ENCODE measurements around the gene HTR2A. TPM values are rescaled to one million over a fixed set of nuclear protein-coding genes. Genes with fewer than 3 reads are reported as not detected.

Gene HTR2A
- total RNA-seq, 1 experiment from 2014 or later: not detected

- Mint-ChIP-seq H3K36me3 (no peaks in the 10 kb centered on the region), H3K4me1 (peaks cover 5% of the 10 kb centered on the region; the same call in 1 of the 2 replicates), H3K4me3 (no peak overlapping the region), H3K27ac (no peak overlapping the region), H3K9me3 (no peaks in the 10 kb centered on the region), H3K27me3 (ENCODE audit: low read depth) (no peaks in the 10 kb centered on the region)
- no peak for ATAC-seq
- no peak for DNase-seq (ENCODE audit: low spot score)
- ChIA-PET POLR2A (no interaction called here), CTCF (no interaction called here)
- TF ChIP-seq IRF2 (CRISPR knock-in tag; IDR thresholded peaks at IDR 0.05; ENCODE audit: borderline replicate concordance, low read depth) (no peak), CBFB (CRISPR knock-in tag; IDR thresholded peaks at IDR 0.05; ENCODE audit: low read depth) (no peak), ZNF121 (CRISPR knock-in tag; IDR thresholded peaks at IDR 0.05) (no peak), TP53 (CRISPR knock-in tag; IDR thresholded peaks at IDR 0.05) (no peak), ZNF532 (CRISPR knock-in tag; IDR thresholded peaks at IDR 0.05; ENCODE audit: borderline replicate concordance) (no peak), FOXJ3 (CRISPR knock-in tag; IDR thresholded peaks at IDR 0.05; ENCODE audit: borderline replicate concordance) (no peak), E2F1 (CRISPR knock-in tag; IDR thresholded peaks at IDR 0.05) (no peak), IRF1 (CRISPR knock-in tag; IDR thresholded peaks at IDR 0.05) (no peak)
Measured at GRCh38 chr13:46850214-46850613, 46.6 kb downstream of the HTR2A start.

- Mint-ChIP-seq H3K27ac (no peak overlapping the region), H3K27me3 (ENCODE audit: low read depth) (no peaks in the 10 kb centered on the region), H3K9me3 (no peaks in the 10 kb centered on the region), H3K36me3 (no peaks in the 10 kb centered on the region), H3K4me3 (no peak overlapping the region), H3K4me1 (peaks cover 5% of the 10 kb centered on the region; the same call in 1 of the 2 replicates)
- POLR2A ChIA-PET: no interaction called here
- ATAC-seq (no peak), DNase-seq (ENCODE audit: low spot score) (no peak)
- CTCF ChIA-PET: interaction anchor here (2.4 kb wide), 1 partner anchor 47 kb away, joined by 8 read pairs; no protein-coding TSS in a partner anchor
- TF ChIP-seq ZNF396 (CRISPR knock-in tag; IDR thresholded peaks at IDR 0.05; ENCODE audit: borderline replicate concordance) (no peak), ZNF121 (CRISPR knock-in tag; IDR thresholded peaks at IDR 0.05) (no peak), KAT7 (CRISPR knock-in tag; IDR thresholded peaks at IDR 0.05; ENCODE audit: borderline replicate concordance) (no peak), PRDM15 (CRISPR knock-in tag; IDR thresholded peaks at IDR 0.05) (no peak), ATF1 (CRISPR knock-in tag; IDR thresholded peaks at IDR 0.05) (no peak), SOX15 (CRISPR knock-in tag; IDR thresholded peaks at IDR 0.05) (no peak)
Measured at GRCh38 chr13:46846726-46847125, 50.1 kb downstream of the HTR2A start.

GRCh38 chr13:46845146-46845545, 51.7 kb downstream of the HTR2A start:
- no peak overlapping the region for H3K4me3 Mint-ChIP-seq
- peaks cover 5% of the 10 kb centered on the region; the same call in 1 of the 2 replicates for H3K4me1 Mint-ChIP-seq
- H3K36me3 Mint-ChIP-seq: no peaks in the 10 kb centered on the region
- H3K27me3 Mint-ChIP-seq (ENCODE audit: low read depth): no peaks in the 10 kb centered on the region
- ChIA-PET CTCF (no interaction called here), POLR2A (no interaction called here)
- no peaks in the 10 kb centered on the region for H3K9me3 Mint-ChIP-seq
- DNase-seq (ENCODE audit: low spot score): no peak
- no peak for ATAC-seq
- no peak overlapping the region for H3K27ac Mint-ChIP-seq
- TF ChIP-seq PRDM15 (CRISPR knock-in tag; IDR thresholded peaks at IDR 0.05): no peak
- TF ChIP-seq FOXJ3 (CRISPR knock-in tag; IDR thresholded peaks at IDR 0.05; ENCODE audit: borderline replicate concordance): no peak
- TF ChIP-seq CREB1 (CRISPR knock-in tag; IDR thresholded peaks at IDR 0.05): no peak
- no peak for TF ChIP-seq OVOL2 (CRISPR knock-in tag; IDR thresholded peaks at IDR 0.05; ENCODE audit: borderline replicate concordance)
- TF ChIP-seq FOXK1 (CRISPR knock-in tag; IDR thresholded peaks at IDR 0.05): no peak

Data from WTC11 (cell line).